GM21529 (cell line): ENCODE results near the gene IL1RL2.

ENCODE experiments used
- ATAC-seq: cut with Tn5 transposase; IDR thresholded peaks from one replicate; pipeline ENCODE4 v1.9.1; 2021; ENCODE audit not compliant: unreplicated experiment

The IL1RL2 gene

GRCh38 chr2:102193074-102193473 lies 6.3 kb downstream of the IL1RL2 start:
- ATAC-seq = no peak

- no peak for ATAC-seq
These were observed 7.9 kb downstream of the IL1RL2 start for GRCh38 chr2:102194609-102195268.

GRCh38 chr2:102197389-102198137 lies 10.7 kb downstream of the IL1RL2 start:
- ATAC-seq = no peak

GRCh38 chr2:102200539-102200938 lies 13.7 kb downstream of the IL1RL2 start:
- ATAC-seq = no peak

- no peak for ATAC-seq
These were observed 17.8 kb downstream of the IL1RL2 start for GRCh38 chr2:102204638-102205037.

GRCh38 chr2:102206666-102207341 lies 20.0 kb downstream of the IL1RL2 start:
- no peak for ATAC-seq

GRCh38 chr2:102208774-102209173 lies 22.0 kb downstream of the IL1RL2 start:
- no peak for ATAC-seq

- no peak for ATAC-seq
These were observed 22.7 kb downstream of the IL1RL2 start for GRCh38 chr2:102209474-102209873.

- ATAC-seq = no peak
These were observed 30.2 kb downstream of the IL1RL2 start for GRCh38 chr2:102217032-102217431.

- no peak for ATAC-seq
These were observed 38.3 kb downstream of the IL1RL2 start for GRCh38 chr2:102224824-102225739.

GRCh38 chr2:102226171-102226570 lies 39.3 kb downstream of the IL1RL2 start:
- no peak for ATAC-seq

- ATAC-seq = no peak
These were observed 40.0 kb downstream of the IL1RL2 start for GRCh38 chr2:102226612-102227391.

- no peak for ATAC-seq
These were observed 42.4 kb downstream of the IL1RL2 start for GRCh38 chr2:102229141-102229769.

GRCh38 chr2:102230410-102230909 lies 43.6 kb downstream of the IL1RL2 start:
- no peak for ATAC-seq

GRCh38 chr2:102233132-102233884 lies 46.5 kb downstream of the IL1RL2 start:
- no peak for ATAC-seq

GRCh38 chr2:102235042-102235473 lies 48.2 kb downstream of the IL1RL2 start:
- ATAC-seq = no peak

- ATAC-seq = no peak
These were observed 48.7 kb downstream of the IL1RL2 start for GRCh38 chr2:102235491-102235890.

- no peak for ATAC-seq
These were observed 49.3 kb downstream of the IL1RL2 start for GRCh38 chr2:102236132-102236531.

- no peak for ATAC-seq
These were observed 50.4 kb downstream of the IL1RL2 start for GRCh38 chr2:102237176-102237575.
